Measurements from ENCODE around the gene PHLDA1. TPM values are rescaled to one million over a fixed set of nuclear protein-coding genes. Genes with fewer than 3 reads are reported as not detected.

The PHLDA1 gene
- total and polyA plus RNA-seq, 2 of the 13 experiments (the other 11 are each of a cell fraction or from before 2014, with no cell fraction given) = 33.8 to 41.0 TPM

DNA sequence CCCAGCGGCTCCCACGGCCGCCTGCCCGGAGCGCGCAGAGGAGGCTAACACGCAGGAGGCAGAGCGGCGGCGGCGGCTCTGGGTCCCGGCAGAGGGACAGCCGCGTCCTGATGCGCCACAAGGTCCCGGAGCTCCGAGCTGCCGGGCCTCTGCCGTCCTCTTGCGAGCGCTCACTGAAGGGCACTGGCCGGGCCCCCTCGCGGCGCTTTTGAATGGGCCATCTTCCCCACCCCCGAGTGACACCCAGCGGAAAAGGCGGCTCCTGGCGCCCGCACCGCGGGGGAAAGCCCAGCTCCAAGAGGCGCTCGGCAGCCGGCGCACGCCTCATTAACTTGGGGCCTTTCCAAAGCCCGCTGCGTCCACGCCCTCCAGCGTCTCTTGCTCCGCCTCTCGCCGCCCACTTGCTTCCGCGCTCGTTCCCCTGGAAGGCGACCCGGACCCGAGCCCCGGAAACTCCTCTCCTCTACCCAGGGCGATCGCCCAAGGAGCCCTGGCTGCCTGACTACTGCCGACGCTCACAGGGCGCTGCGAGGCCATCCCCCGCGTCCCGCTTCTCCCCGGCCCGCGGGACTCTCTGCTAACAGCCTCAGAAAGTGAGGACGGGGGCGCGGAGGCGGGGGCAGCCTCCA is at the start of gene PHLDA1 (continued):
- TF ChIP-seq ZNF660 (CRISPR knock-in tag; IDR thresholded peaks at IDR 0.05; ENCODE audit: borderline replicate concordance, low read depth) (no peak; the same call in 1 of the 2 replicates), E2F5 (CRISPR knock-in tag; conservative IDR thresholded peaks at IDR 0.05) (no peak), IKZF4 (CRISPR knock-in tag; IDR thresholded peaks at IDR 0.05; ENCODE audit: borderline replicate concordance, low read depth, not compliant biosample characterization) (no peak), ZSCAN29 (CRISPR knock-in tag; conservative IDR thresholded peaks at IDR 0.05) (no peak; the same call in 1 of the 2 replicates), ZNF678 (CRISPR knock-in tag; IDR thresholded peaks at IDR 0.05) (no peak), HNRNPH1 (optimal IDR thresholded peaks at IDR 0.05; ENCODE audit: low read depth, low read length) (peak; percentile 63), GFI1 (CRISPR knock-in tag; IDR thresholded peaks at IDR 0.05; ENCODE audit: borderline replicate concordance) (peak; percentile 83), SOX5 (CRISPR knock-in tag; IDR thresholded peaks at IDR 0.05; ENCODE audit: borderline replicate concordance) (peak; percentile 74; the same call in 1 of the 2 replicates), PITX1 (CRISPR knock-in tag; IDR thresholded peaks at IDR 0.05) (0 out of 2 replicates have a peak, but pooled peaks have one; percentile 72), ZFP37 (CRISPR knock-in tag; IDR thresholded peaks at IDR 0.05; ENCODE audit: borderline replicate concordance) (peak; percentile 83; the same call in 1 of the 2 replicates), STAG1 (CRISPR knock-in tag; IDR thresholded peaks at IDR 0.05) (peak; percentile 70), GABPA (IDR thresholded peaks at IDR 0.05; ENCODE audit: low read depth, low read length) (peak; percentile 28; the same call in 1 of the 2 replicates), GABPA (CRISPR knock-in tag; IDR thresholded peaks at IDR 0.05; ENCODE audit: low read depth) (peak; percentile 56; the same call in 1 of the 2 replicates), ATF7 (IDR thresholded peaks at IDR 0.05) (no peak), ATF7 (CRISPR knock-in tag; IDR thresholded peaks at IDR 0.05) (no peak), ZNF180 (CRISPR knock-in tag; IDR thresholded peaks at IDR 0.05; ENCODE audit: borderline replicate concordance, low read depth) (0 out of 2 replicates have a peak, but pooled peaks have one; percentile 70), KAT2B (IDR thresholded peaks at IDR 0.05; ENCODE audit: borderline replicate concordance, low read depth, low read length) (no peak), PHF8 (CRISPR knock-in tag; IDR thresholded peaks at IDR 0.05) (peak; percentile 75), ELF1 (CRISPR knock-in tag; IDR thresholded peaks at IDR 0.05) (peak; percentile 82), CAMTA2 (CRISPR knock-in tag; IDR thresholded peaks at IDR 0.05; ENCODE audit: borderline replicate concordance) (no peak), KLF15 (CRISPR knock-in tag; IDR thresholded peaks at IDR 0.05; ENCODE audit: borderline replicate concordance) (peak; percentile 92; the same call in 1 of the 2 replicates), CBX5 (CRISPR knock-in tag; IDR thresholded peaks at IDR 0.05; ENCODE audit: borderline replicate concordance) (no peak), AKAP8 (CRISPR knock-in tag; IDR thresholded peaks at IDR 0.05) (peak; percentile 25; the same call in 1 of the 2 replicates)
- TF ChIP-seq, protein P1, sequence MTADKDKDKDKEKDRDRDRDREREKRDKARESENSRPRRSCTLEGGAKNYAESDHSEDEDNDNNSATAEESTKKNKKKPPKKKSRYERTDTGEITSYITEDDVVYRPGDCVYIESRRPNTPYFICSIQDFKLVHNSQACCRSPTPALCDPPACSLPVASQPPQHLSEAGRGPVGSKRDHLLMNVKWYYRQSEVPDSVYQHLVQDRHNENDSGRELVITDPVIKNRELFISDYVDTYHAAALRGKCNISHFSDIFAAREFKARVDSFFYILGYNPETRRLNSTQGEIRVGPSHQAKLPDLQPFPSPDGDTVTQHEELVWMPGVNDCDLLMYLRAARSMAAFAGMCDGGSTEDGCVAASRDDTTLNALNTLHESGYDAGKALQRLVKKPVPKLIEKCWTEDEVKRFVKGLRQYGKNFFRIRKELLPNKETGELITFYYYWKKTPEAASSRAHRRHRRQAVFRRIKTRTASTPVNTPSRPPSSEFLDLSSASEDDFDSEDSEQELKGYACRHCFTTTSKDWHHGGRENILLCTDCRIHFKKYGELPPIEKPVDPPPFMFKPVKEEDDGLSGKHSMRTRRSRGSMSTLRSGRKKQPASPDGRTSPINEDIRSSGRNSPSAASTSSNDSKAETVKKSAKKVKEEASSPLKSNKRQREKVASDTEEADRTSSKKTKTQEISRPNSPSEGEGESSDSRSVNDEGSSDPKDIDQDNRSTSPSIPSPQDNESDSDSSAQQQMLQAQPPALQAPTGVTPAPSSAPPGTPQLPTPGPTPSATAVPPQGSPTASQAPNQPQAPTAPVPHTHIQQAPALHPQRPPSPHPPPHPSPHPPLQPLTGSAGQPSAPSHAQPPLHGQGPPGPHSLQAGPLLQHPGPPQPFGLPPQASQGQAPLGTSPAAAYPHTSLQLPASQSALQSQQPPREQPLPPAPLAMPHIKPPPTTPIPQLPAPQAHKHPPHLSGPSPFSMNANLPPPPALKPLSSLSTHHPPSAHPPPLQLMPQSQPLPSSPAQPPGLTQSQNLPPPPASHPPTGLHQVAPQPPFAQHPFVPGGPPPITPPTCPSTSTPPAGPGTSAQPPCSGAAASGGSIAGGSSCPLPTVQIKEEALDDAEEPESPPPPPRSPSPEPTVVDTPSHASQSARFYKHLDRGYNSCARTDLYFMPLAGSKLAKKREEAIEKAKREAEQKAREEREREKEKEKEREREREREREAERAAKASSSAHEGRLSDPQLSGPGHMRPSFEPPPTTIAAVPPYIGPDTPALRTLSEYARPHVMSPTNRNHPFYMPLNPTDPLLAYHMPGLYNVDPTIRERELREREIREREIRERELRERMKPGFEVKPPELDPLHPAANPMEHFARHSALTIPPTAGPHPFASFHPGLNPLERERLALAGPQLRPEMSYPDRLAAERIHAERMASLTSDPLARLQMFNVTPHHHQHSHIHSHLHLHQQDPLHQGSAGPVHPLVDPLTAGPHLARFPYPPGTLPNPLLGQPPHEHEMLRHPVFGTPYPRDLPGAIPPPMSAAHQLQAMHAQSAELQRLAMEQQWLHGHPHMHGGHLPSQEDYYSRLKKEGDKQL (CRISPR knock-in tag; IDR thresholded peaks at IDR 0.05; ENCODE audit: low read depth) = 0 out of 2 replicates have a peak, but pooled peaks have one; percentile 71
